Measurements from ENCODE around the gene ZNF556. TPM values are rescaled to one million over a fixed set of nuclear protein-coding genes. Genes with fewer than 3 reads are reported as not detected.

Gene ZNF556
- total RNA-seq, 1 donor from 2014 or later = not detected

DNA sequence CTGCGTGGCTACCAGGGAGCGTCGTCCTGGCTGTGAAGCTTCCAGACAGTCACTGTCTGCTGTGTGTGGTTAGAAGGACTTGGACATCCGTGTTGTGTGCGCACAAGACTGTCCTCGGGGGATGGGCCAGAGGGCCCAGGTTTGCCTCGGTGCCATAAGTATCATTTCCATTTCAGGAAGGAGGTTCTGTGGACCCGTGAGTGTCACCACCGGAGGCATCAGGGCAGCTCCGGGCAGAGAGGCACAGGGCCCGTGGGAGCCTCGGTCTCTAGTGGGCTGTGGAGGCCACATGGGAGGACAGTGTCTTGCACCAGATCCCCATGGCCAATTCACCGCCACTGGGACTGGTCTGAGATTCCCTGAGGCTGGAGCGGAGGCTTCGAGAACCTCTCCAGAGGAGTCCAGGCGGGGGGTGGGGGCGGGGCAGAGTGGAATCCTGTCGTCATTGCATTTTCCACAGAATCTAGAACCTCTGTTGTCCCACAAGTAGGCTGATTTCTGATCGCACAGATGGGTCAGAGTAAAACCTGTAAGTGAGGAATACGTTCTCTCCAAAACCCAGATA is 39.6 kb downstream of the ZNF556 start:
- H3K4me3 Mint-ChIP-seq (ENCODE audit: unreplicated experiment) = no peak overlapping the region
- H3K9me3 Mint-ChIP-seq (ENCODE audit: unreplicated experiment) = peaks cover 4% of the 10 kb centered on the region
- no peaks in the 10 kb centered on the region for H3K4me1 Mint-ChIP-seq (ENCODE audit: low read depth, unreplicated experiment)
- DNase-seq = no peak
- peaks cover 5% of the 10 kb centered on the region for H3K27me3 Mint-ChIP-seq (ENCODE audit: unreplicated experiment)
- peaks cover 9% of the 10 kb centered on the region for H3K36me3 Mint-ChIP-seq (ENCODE audit: unreplicated experiment)
- TF ChIP-seq, protein P1, sequence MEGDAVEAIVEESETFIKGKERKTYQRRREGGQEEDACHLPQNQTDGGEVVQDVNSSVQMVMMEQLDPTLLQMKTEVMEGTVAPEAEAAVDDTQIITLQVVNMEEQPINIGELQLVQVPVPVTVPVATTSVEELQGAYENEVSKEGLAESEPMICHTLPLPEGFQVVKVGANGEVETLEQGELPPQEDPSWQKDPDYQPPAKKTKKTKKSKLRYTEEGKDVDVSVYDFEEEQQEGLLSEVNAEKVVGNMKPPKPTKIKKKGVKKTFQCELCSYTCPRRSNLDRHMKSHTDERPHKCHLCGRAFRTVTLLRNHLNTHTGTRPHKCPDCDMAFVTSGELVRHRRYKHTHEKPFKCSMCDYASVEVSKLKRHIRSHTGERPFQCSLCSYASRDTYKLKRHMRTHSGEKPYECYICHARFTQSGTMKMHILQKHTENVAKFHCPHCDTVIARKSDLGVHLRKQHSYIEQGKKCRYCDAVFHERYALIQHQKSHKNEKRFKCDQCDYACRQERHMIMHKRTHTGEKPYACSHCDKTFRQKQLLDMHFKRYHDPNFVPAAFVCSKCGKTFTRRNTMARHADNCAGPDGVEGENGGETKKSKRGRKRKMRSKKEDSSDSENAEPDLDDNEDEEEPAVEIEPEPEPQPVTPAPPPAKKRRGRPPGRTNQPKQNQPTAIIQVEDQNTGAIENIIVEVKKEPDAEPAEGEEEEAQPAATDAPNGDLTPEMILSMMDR (IDR thresholded peaks at IDR 0.05; ENCODE audit: partially characterized antibody, unreplicated experiment) = no peak
- H3K27ac Mint-ChIP-seq (ENCODE audit: unreplicated experiment) = no peak overlapping the region

- peaks cover 19% of the 10 kb centered on the region for H3K36me3 Mint-ChIP-seq (ENCODE audit: unreplicated experiment)
- H3K4me3 Mint-ChIP-seq (ENCODE audit: unreplicated experiment) = no peak overlapping the region
- H3K4me1 Mint-ChIP-seq (ENCODE audit: low read depth, unreplicated experiment) = no peaks in the 10 kb centered on the region
- DNase-seq = no peak
- no peak overlapping the region for H3K27ac Mint-ChIP-seq (ENCODE audit: unreplicated experiment)
- TF ChIP-seq, protein P1 (IDR thresholded peaks at IDR 0.05; ENCODE audit: partially characterized antibody, unreplicated experiment) = no peak
- H3K27me3 Mint-ChIP-seq (ENCODE audit: unreplicated experiment) = peaks cover 7% of the 10 kb centered on the region
- H3K9me3 Mint-ChIP-seq (ENCODE audit: unreplicated experiment) = peaks cover 6% of the 10 kb centered on the region
Measured at GRCh38 chr19:2912306-2912705, 45.2 kb downstream of the ZNF556 start.

DNA sequence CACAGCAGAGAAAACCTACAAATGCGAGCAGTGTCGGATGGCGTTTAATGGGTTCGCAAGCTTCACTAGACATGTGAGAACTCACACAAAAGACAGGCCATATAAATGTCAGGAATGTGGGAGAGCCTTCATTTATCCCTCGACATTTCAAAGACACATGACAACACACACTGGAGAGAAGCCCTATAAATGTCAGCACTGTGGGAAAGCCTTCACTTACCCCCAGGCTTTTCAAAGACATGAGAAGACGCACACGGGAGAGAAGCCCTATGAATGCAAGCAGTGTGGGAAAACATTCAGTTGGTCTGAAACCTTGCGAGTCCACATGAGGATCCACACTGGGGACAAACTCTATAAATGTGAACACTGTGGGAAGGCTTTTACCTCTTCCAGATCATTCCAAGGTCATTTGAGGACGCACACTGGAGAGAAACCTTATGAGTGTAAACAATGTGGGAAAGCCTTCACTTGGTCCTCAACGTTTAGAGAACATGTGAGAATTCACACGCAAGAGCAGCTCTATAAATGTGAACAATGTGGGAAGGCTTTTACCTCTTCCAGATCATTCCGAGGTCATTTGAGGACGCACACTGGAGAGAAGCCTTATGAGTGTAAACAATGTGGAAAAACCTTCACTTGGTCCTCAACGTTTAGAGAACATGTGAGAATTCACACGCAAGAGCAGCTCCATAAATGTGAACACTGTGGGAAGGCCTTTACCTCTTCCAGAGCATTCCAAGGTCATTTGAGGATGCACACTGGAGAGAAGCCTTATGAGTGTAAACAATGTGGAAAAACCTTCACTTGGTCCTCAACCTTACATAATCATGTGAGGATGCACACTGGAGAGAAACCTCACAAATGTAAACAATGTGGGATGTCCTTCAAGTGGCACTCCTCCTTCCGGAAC is 50.4 kb downstream of the ZNF556 start:
- no peaks in the 10 kb centered on the region for H3K4me1 Mint-ChIP-seq (ENCODE audit: low read depth, unreplicated experiment)
- H3K4me3 Mint-ChIP-seq (ENCODE audit: unreplicated experiment) = no peak overlapping the region
- no peak overlapping the region for H3K27ac Mint-ChIP-seq (ENCODE audit: unreplicated experiment)
- DNase-seq = no peak
- H3K27me3 Mint-ChIP-seq (ENCODE audit: unreplicated experiment) = peaks cover 4% of the 10 kb centered on the region
- TF ChIP-seq, protein P1 (IDR thresholded peaks at IDR 0.05; ENCODE audit: partially characterized antibody, unreplicated experiment) = no peak
- H3K9me3 Mint-ChIP-seq (ENCODE audit: unreplicated experiment) = peaks cover 4% of the 10 kb centered on the region
- H3K36me3 Mint-ChIP-seq (ENCODE audit: unreplicated experiment) = peaks cover 27% of the 10 kb centered on the region

- Mint-ChIP-seq H3K27ac (ENCODE audit: unreplicated experiment) (no peak overlapping the region), H3K9me3 (ENCODE audit: unreplicated experiment) (no peaks in the 10 kb centered on the region), H3K27me3 (ENCODE audit: unreplicated experiment) (peaks cover 2% of the 10 kb centered on the region), H3K4me1 (ENCODE audit: low read depth, unreplicated experiment) (no peaks in the 10 kb centered on the region), H3K36me3 (ENCODE audit: unreplicated experiment) (peaks cover 9% of the 10 kb centered on the region), H3K4me3 (ENCODE audit: unreplicated experiment) (no peak overlapping the region)
- DNase-seq = no peak
- TF ChIP-seq, protein P1 (IDR thresholded peaks at IDR 0.05; ENCODE audit: partially characterized antibody, unreplicated experiment) = no peak
Measured at GRCh38 chr19:2922987-2923386, 55.9 kb downstream of the ZNF556 start.

DNA sequence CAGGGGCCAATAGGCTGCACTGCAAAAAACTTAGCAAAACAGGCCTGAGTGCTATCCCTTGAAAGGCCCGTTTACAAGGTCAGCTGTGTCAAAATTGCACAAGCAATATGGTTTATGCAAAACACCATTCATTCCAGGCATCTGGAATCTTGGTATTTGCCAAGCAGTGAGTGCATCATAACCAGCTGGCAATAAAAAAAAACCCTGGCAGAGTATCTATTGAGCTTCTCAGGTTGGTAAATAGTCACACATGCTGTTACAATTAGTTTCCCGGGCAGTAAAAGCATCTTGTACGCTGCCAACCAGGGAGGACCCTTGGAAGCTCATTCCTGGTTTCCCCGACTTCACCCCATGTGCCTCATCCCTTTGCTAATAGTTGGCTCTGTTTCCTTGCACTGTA is 56.4 kb downstream of the ZNF556 start:
- Mint-ChIP-seq H3K27me3 (ENCODE audit: unreplicated experiment) (peaks cover 2% of the 10 kb centered on the region), H3K4me1 (ENCODE audit: low read depth, unreplicated experiment) (no peaks in the 10 kb centered on the region), H3K36me3 (ENCODE audit: unreplicated experiment) (peaks cover 6% of the 10 kb centered on the region), H3K9me3 (ENCODE audit: unreplicated experiment) (no peaks in the 10 kb centered on the region), H3K4me3 (ENCODE audit: unreplicated experiment) (no peak overlapping the region), H3K27ac (ENCODE audit: unreplicated experiment) (no peak overlapping the region)
- no peak for DNase-seq
- TF ChIP-seq, protein P1 (IDR thresholded peaks at IDR 0.05; ENCODE audit: partially characterized antibody, unreplicated experiment) = no peak

Measured in glutamatergic neuron (in vitro differentiated cells).